Caco-2 (cell line): Measurements from ENCODE around the gene CC2D1B. TPM values are rescaled to one million over a fixed set of nuclear protein-coding genes. Genes with fewer than 3 reads are reported as not detected.
A peak's percentile ranks its signal among the peaks of the same experiment; 100 is the strongest.

ENCODE experiments used
- BruUV-seq: library from RNA; stranded (reverse); fragments of 400-500 nt; replicated peaks from 2 replicates; lab custom pipeline; 2021; lab: Mats Ljungman, UMichigan
- CTCF ChIA-PET: fragments of 300-600 bp; sonication (Branson Sonifier 250); formaldehyde crosslinking; loops from one replicate; lab custom pipeline; 2022; ENCODE audit warnings: antibody characterized with exemption; lab: Charles Lee
- POLR2A ChIA-PET: fragments of 300-600 bp; sonication (Branson Sonifier 250); formaldehyde crosslinking; loops from one replicate; lab custom pipeline; 2022; ENCODE audit warnings: antibody characterized with exemption; lab: Charles Lee
- DNase-seq, 2 experiments: peaks; one replicate each; pipeline versions ENCODE4 v3.0.0 to v3.0.0-alpha.2; 2020 to 2022
- H3K27me3 ChIP-seq: replicated peaks from 2 replicates; pipeline ENCODE4 v1.6.0; 2011; ENCODE audit warnings: low read length; ENCODE audit not compliant: control insufficient read depth, insufficient read depth
- H3K36me3 ChIP-seq: 2 replicates; pipeline ENCODE4 v1.5.1; 2011; ENCODE audit warnings: low read length; ENCODE audit not compliant: control insufficient read depth, insufficient read depth
- H3K4me1 ChIP-seq: fragments of 250-450 bp; sonication (Bioruptor Pico); 2 replicates; pipeline ENCODE4 v1.5.1; 2020; ENCODE audit warnings: mild to moderate bottlenecking
- H3K4me3 ChIP-seq: 2 replicates; pipeline ENCODE4 v1.5.1; 2011; ENCODE audit warnings: low read depth, mild to moderate bottlenecking, control low read depth, low read length
- H3K9me3 ChIP-seq: fragments of 250-450 bp; sonication (Bioruptor Pico); 2 replicates; pipeline ENCODE4 v1.5.1; 2020; ENCODE audit warnings: mild to moderate bottlenecking, moderate library complexity
- H3K27ac Mint-ChIP-seq: one replicate; pipeline ENCODE4 v1.8.0; 2022; ENCODE audit warnings: mixed read lengths; ENCODE audit not compliant: unreplicated experiment
- H3K27me3 Mint-ChIP-seq: one replicate; pipeline ENCODE4 v1.8.0; 2022; ENCODE audit warnings: mixed read lengths; ENCODE audit not compliant: insufficient read depth, unreplicated experiment
- H3K36me3 Mint-ChIP-seq: one replicate; pipeline ENCODE4 v1.8.0; 2022; ENCODE audit warnings: mild to moderate bottlenecking, mixed read lengths; ENCODE audit not compliant: insufficient read depth, unreplicated experiment
- H3K4me1 Mint-ChIP-seq: one replicate; pipeline ENCODE4 v1.8.0; 2022; ENCODE audit warnings: low read depth, mixed read lengths; ENCODE audit not compliant: unreplicated experiment
- H3K4me3 Mint-ChIP-seq: one replicate; pipeline ENCODE4 v1.8.0; 2022; ENCODE audit warnings: mild to moderate bottlenecking, moderate library complexity, mixed read lengths; ENCODE audit not compliant: unreplicated experiment
- H3K9me3 Mint-ChIP-seq: one replicate; pipeline ENCODE4 v1.8.0; 2022; ENCODE audit warnings: mixed read lengths; ENCODE audit not compliant: unreplicated experiment
- CTCF ChIP-seq, 2 experiments: fragments of 200-600 bp in 1 of 2; IDR thresholded peaks; 1 replicate in 1 of 2; 2 replicates in 1 of 2; pipeline versions ENCODE4 v1.5.1 to v1.8.0; 2011 to 2022; ENCODE audit warnings: antibody characterized with exemption in 1 of 2, control low read depth in 1 of 2, inconsistent platforms in 1 of 2, low read depth in 1 of 2, low read length in 1 of 2, mild to moderate bottlenecking in 1 of 2, moderate library complexity in 1 of 2; ENCODE audit not compliant: insufficient read depth in 1 of 2, severe bottlenecking in 1 of 2, unreplicated experiment in 1 of 2
- intact Hi-C: fragments of 100-400 bp; cut with micrococcal nuclease; formaldehyde crosslinking; loops from one replicate; pipeline ENCODE4 v1.10.0; 2022; ENCODE audit not compliant: unreplicated experiment
- total RNA-seq: library from RNA; stranded (reverse); gene quantifications from 2 replicates; pipeline ENCODE4 v1.2.3, GENCODE V29; 2022

Gene CC2D1B
- total RNA-seq, 1 experiment from 2014 or later: 31.1 TPM

- BruUV-seq: no TSS peak
- H3K4me3 ChIP-seq: no peak overlapping the region
Measured at GRCh38 chr1:52355847-52356505, 10.0 kb downstream of the CC2D1B start.

GRCh38 chr1:52355436-52355835 lies 10.6 kb downstream of the CC2D1B start:
- Histone ChIP-seq H3K9me3 (no peaks in the 10 kb centered on the region), H3K4me3 (no peak overlapping the region), H3K27me3 (no peaks in the 10 kb centered on the region), H3K4me1 (no peaks in the 10 kb centered on the region), H3K36me3 (peaks cover 3% of the 10 kb centered on the region)
- no peak for TF ChIP-seq CTCF (IDR thresholded peaks at IDR 0.05; ENCODE audit: insufficient read depth in 1 of 2, low read depth in 1 of 2, low read length in 1 of 2, severe bottlenecking in 1 of 2, unreplicated experiment in 1 of 2)
- no TSS peak for BruUV-seq
- POLR2A ChIA-PET: no interaction called here
- no peak for DNase-seq
- Mint-ChIP-seq H3K36me3 (peaks cover 71% of the 10 kb centered on the region), H3K9me3 (no peaks in the 10 kb centered on the region), H3K4me1 (no peaks in the 10 kb centered on the region), H3K4me3 (no peak overlapping the region), H3K27ac (no peak overlapping the region), H3K27me3 (no peaks in the 10 kb centered on the region)
- intact Hi-C loops: no loop called here
- CTCF ChIA-PET: no interaction called here

More at GRCh38 chr1:52355847-52356505, 10.0 kb downstream of the CC2D1B start:
- Mint-ChIP-seq H3K27ac (peak overlapping the region; percentile 56), H3K27me3 (no peaks in the 10 kb centered on the region), H3K36me3 (peaks cover 76% of the 10 kb centered on the region), H3K9me3 (no peaks in the 10 kb centered on the region), H3K4me1 (no peaks in the 10 kb centered on the region), H3K4me3 (no peak overlapping the region)
- no peak for TF ChIP-seq CTCF (IDR thresholded peaks at IDR 0.05; ENCODE audit: insufficient read depth in 1 of 2, low read depth in 1 of 2, low read length in 1 of 2, severe bottlenecking in 1 of 2, unreplicated experiment in 1 of 2)
- Histone ChIP-seq H3K4me1 (no peaks in the 10 kb centered on the region), H3K9me3 (no peaks in the 10 kb centered on the region), H3K36me3 (peaks cover 3% of the 10 kb centered on the region), H3K27me3 (no peaks in the 10 kb centered on the region)
- no peak for DNase-seq
- POLR2A ChIA-PET: no interaction called here
- intact Hi-C loops: no loop called here
- CTCF ChIA-PET: no interaction called here

- no peak for TF ChIP-seq CTCF (IDR thresholded peaks at IDR 0.05; ENCODE audit: insufficient read depth in 1 of 2, low read depth in 1 of 2, low read length in 1 of 2, severe bottlenecking in 1 of 2, unreplicated experiment in 1 of 2)
- no peak overlapping the region for H3K4me3 ChIP-seq
- ChIA-PET CTCF (no interaction called here), POLR2A (no interaction called here)
- no TSS peak for BruUV-seq
- H3K27me3 ChIP-seq: no peaks in the 10 kb centered on the region
- no peaks in the 10 kb centered on the region for H3K4me1 ChIP-seq
- H3K9me3 ChIP-seq: no peaks in the 10 kb centered on the region
- Mint-ChIP-seq H3K27me3 (no peaks in the 10 kb centered on the region), H3K4me3 (no peak overlapping the region), H3K9me3 (no peaks in the 10 kb centered on the region), H3K4me1 (no peaks in the 10 kb centered on the region), H3K36me3 (peaks cover 56% of the 10 kb centered on the region), H3K27ac (no peak overlapping the region)
- peaks cover 2% of the 10 kb centered on the region for H3K36me3 ChIP-seq
- no peak for DNase-seq
- intact Hi-C loops: no loop called here
Measured at GRCh38 chr1:52352690-52353089, 13.3 kb downstream of the CC2D1B start.
